Heart left ventricle (tissue), 16 donors: ENCODE data around the gene GABARAP. TPM values are rescaled to one million over a fixed set of nuclear protein-coding genes. Genes with fewer than 3 reads are reported as not detected.

Experiments
- ATAC-seq, 4 donors: fragments of 200-7000 bp; cut with Tn5 transposase; one replicate each; pipeline ENCODE4 v1.9.1; 2020 to 2022; ENCODE audit warnings: moderate library complexity in 4 of 4, mild to moderate bottlenecking in 3 of 4, moderate number of reproducible peaks in 1 of 4
- DNase-seq, 5 donors: peaks; one replicate each; pipeline ENCODE4 v3.0.0-alpha.2; 2020
- H3K27ac ChIP-seq, 12 donors: fragments of 200-600 bp; sonication (generic) in 4 of 12; one replicate each; pipeline versions ENCODE4 v1.5.0 to v1.8.0; 2016 to 2022; ENCODE audit warnings: mild to moderate bottlenecking in 2 of 12
- H3K27me3 ChIP-seq, 9 donors: fragments of 200-600 bp; sonication (generic) in 2 of 9; one replicate each; pipeline versions ENCODE4 v1.5.1 to v1.8.0; 2016 to 2022; ENCODE audit warnings: mild to moderate bottlenecking in 3 of 9
- H3K36me3 ChIP-seq, 9 donors: fragments of 200-600 bp; sonication (generic) in 2 of 9; one replicate each; pipeline versions ENCODE4 v1.5.0 to v1.8.0; 2018 to 2022; ENCODE audit warnings: mild to moderate bottlenecking in 2 of 9
- H3K4me1 ChIP-seq, 12 donors: fragments of 200-600 bp; sonication (generic) in 4 of 12; one replicate each; pipeline versions ENCODE4 v1.5.0 to v1.8.0; 2016 to 2022; ENCODE audit warnings: mild to moderate bottlenecking in 3 of 12
- H3K4me3 ChIP-seq, 12 donors: fragments of 200-600 bp; sonication (generic) in 4 of 12; one replicate each; pipeline versions ENCODE4 v1.5.0 to v1.8.0; 2017 to 2022; ENCODE audit warnings: mild to moderate bottlenecking in 9 of 12, moderate library complexity in 4 of 12
- H3K9me3 ChIP-seq, 12 donors: fragments of 200-600 bp; sonication (generic) in 4 of 12; one replicate each; pipeline versions ENCODE4 v1.5.0 to v1.8.0; 2016 to 2022; ENCODE audit warnings: mild to moderate bottlenecking in 1 of 12
- CTCF ChIP-seq, 12 donors: fragments of 200-600 bp; sonication (generic) in 4 of 12; IDR thresholded peaks; one replicate each; pipeline versions ENCODE4 v1.5.0 to v1.8.0; 2018 to 2022; ENCODE audit warnings: antibody characterized with exemption in 12 of 12, mild to moderate bottlenecking in 5 of 12
- POLR2A ChIP-seq, 2 donors: fragments of 450-650 bp; IDR thresholded peaks; one replicate each; pipeline ENCODE4 v1.6.1; 2017; ENCODE audit warnings: antibody characterized with exemption in 2 of 2, mild to moderate bottlenecking in 2 of 2, moderate library complexity in 2 of 2
- WGBS, 4 donors: extraction: QIAGEN DNeasy Blood & Tissue Kit in 2 of 4; methylation state at CpG; one replicate each; pipeline versions ENCODE4 v1.1.5 to v1.1.7; 2013 to 2018; 5-methylcytosine and 5-hydroxymethylcytosine counted together
- intact Hi-C, 10 donors: fragments of 100-400 bp; cut with DNase I; formaldehyde crosslinking; loops; one replicate each; pipeline versions ENCODE4 v1.11.1 to v1.14.2; 2022
- polyA plus RNA-seq, 2 donors: library from polyadenylated mRNA; stranded (reverse); fragments of 200-250 nt; gene quantifications; one replicate each; pipeline ENCODE4 v1.2.3, GENCODE V29; 2013
- total RNA-seq, 9 donors: library from RNA; depleted of rRNA in 2 of 9; stranded (reverse); fragments of >200 nt in 2 of 9; fragmentation: NEBNext Ultra II Directional in 3 of 9; extraction: Animal tissue kit (Norgen Biotek cat#: 25700) in 3 of 9; gene quantifications; one replicate each; pipeline versions ENCODE4 v1.1.0 to v1.2.4, GENCODE V29; 2016 to 2023
- donor health status: ischemic (EF 13 %, LVEDD 7.1; RV severe dilation, severe dysfunction).
- donor health status: healthy with polysubstance abuse.
- donor health status: DM: no; HTN: yes; CAD: no.
- donor health status: DM: no; HTN: no; CAD: no.
- donor health status: ischemic (EF 25% LVEDD 6.9; RV normal size, moderate dysfunction).
- donor health status: ischemic (EF 25% LVEDD 5.7; RV mildly dilated, moderate dysfunction).
- donor health status: healthy.
- donor health status: DM: yes; HTN: yes; CAD: no.
- donor health status: ischemic (EF 35%, LVEDD 5.7; RV mildly dilated, moderate dysfunction).
- donor health status: nonischemic (EF 11% LVEDD 7.7; RV severe dilation, severe dysfunction).
- donor health status: DM: yes; HTN: yes; CAD: no.
- donor health status: PGD.
- donor health status: ischemic (EF 29% LVEDD 5.4; RV normal size, mild dysfunction).
- donor health status: nonischemic (EF 23%, LVEDD 6.1; RV moderate dilation, normal function).

The GABARAP gene
- total and polyA plus RNA-seq, 11 donors = 293 to 674 (median 493) TPM

- no peak overlapping the region for H3K27ac ChIP-seq
- H3K4me1 ChIP-seq = no peaks in the 10 kb centered on the region
- no peak overlapping the region for H3K4me3 ChIP-seq
- no peaks in the 10 kb centered on the region for H3K27me3 ChIP-seq
- intact Hi-C loops = no loop called here
- ATAC-seq (no peak), DNase-seq (no peak)
- peaks cover 0 to 69% (median 40%) of the 10 kb centered on the region in 9 donors for H3K36me3 ChIP-seq
- TF ChIP-seq CTCF (IDR thresholded peaks at IDR 0.05) (no peak), POLR2A (IDR thresholded peaks at IDR 0.05) (no peak)
- no peaks in the 10 kb centered on the region for H3K9me3 ChIP-seq
- 90 to 100% (median 96%) methylated on average over 8 to 12 of the region's 12 CpGs for WGBS, 4 donors
These were observed 46.3 kb downstream of the GABARAP start for GRCh38 chr17:7195971-7196370.

GRCh38 chr17:7192271-7192937 lies 49.8 kb downstream of the GABARAP start:
- DNase-seq (no peak), ATAC-seq (no peak)
- no peak overlapping the region for H3K27ac ChIP-seq
- no peaks in the 10 kb centered on the region for H3K27me3 ChIP-seq
- H3K4me1 ChIP-seq = no peaks in the 10 kb centered on the region
- WGBS, 4 donors = 71 to 78% (median 73%) methylated on average over 12 of the region's 12 CpGs
- TF ChIP-seq CTCF (IDR thresholded peaks at IDR 0.05) = no peak
- no peak for TF ChIP-seq POLR2A (IDR thresholded peaks at IDR 0.05)
- no peaks in the 10 kb centered on the region for H3K9me3 ChIP-seq
- H3K36me3 ChIP-seq = peaks cover 0 to 64% (median 43%) of the 10 kb centered on the region in 9 donors
- intact Hi-C loops = no loop called here
- no peak overlapping the region for H3K4me3 ChIP-seq

- DNase-seq (peak in 2 of 5 donors; percentile 62 to 66), ATAC-seq (peak; percentile 59 to 80 (median 74))
- no peaks in the 10 kb centered on the region for H3K9me3 ChIP-seq
- no peak overlapping the region for H3K27ac ChIP-seq
- intact Hi-C loops = no loop called here
- H3K36me3 ChIP-seq = peaks cover 0 to 57% (median 37%) of the 10 kb centered on the region in 9 donors
- TF ChIP-seq CTCF (IDR thresholded peaks at IDR 0.05) (no peak), POLR2A (IDR thresholded peaks at IDR 0.05) (no peak)
- WGBS, 4 donors = 63 to 72% (median 70%) methylated on average over 26 of the region's 26 CpGs
- no peaks in the 10 kb centered on the region for H3K4me1 ChIP-seq
- H3K27me3 ChIP-seq = no peaks in the 10 kb centered on the region
- no peak overlapping the region for H3K4me3 ChIP-seq
These were observed 50.5 kb downstream of the GABARAP start for GRCh38 chr17:7191571-7192270.

- DNase-seq (no peak), ATAC-seq (no peak)
- H3K36me3 ChIP-seq = peaks cover 0 to 50% (median 30%) of the 10 kb centered on the region in 9 donors
- H3K27ac ChIP-seq = no peak overlapping the region
- no peaks in the 10 kb centered on the region for H3K4me1 ChIP-seq
- intact Hi-C loops = no loop called here
- H3K27me3 ChIP-seq = no peaks in the 10 kb centered on the region
- TF ChIP-seq POLR2A (IDR thresholded peaks at IDR 0.05) (no peak), CTCF (IDR thresholded peaks at IDR 0.05) (no peak)
- H3K4me3 ChIP-seq = no peak overlapping the region
- H3K9me3 ChIP-seq = no peaks in the 10 kb centered on the region
- 84 to 88% (median 87%) methylated on average over 12 of the region's 12 CpGs for WGBS, 4 donors
These were observed 51.2 kb downstream of the GABARAP start for GRCh38 chr17:7191069-7191468.
